HepG2 (cell line): ENCODE data around the gene S100P. TPM values are rescaled to one million over a fixed set of nuclear protein-coding genes. Genes with fewer than 3 reads are reported as not detected.
A peak's percentile ranks its signal among the peaks of the same experiment; 100 is the strongest.

Experiments used
- KAT7 ChIP-seq: IDR thresholded peaks from 2 replicates; pipeline ENCODE4 v1.6.1; 2018; ENCODE audit warnings: borderline replicate concordance, missing compliant biosample characterization
- KDM3A ChIP-seq: IDR thresholded peaks from 2 replicates; pipeline ENCODE4 v1.6.1; 2018; ENCODE audit warnings: low read depth, missing compliant biosample characterization
- MED1 ChIP-seq: sonication (generic); formaldehyde crosslinking; IDR thresholded peaks from 2 replicates; pipeline ENCODE4 v1.4.0; 2020; ENCODE audit warnings: missing genetic modification reagents
- NR2C2 ChIP-seq: sonication (generic); formaldehyde crosslinking; IDR thresholded peaks from 2 replicates; pipeline ENCODE4 v1.4.0; 2020; ENCODE audit warnings: missing genetic modification reagents, mild to moderate bottlenecking, moderate library complexity, borderline replicate concordance
- NR2F6 ChIP-seq, 2 experiments: IDR thresholded peaks; 2 replicates each; pipeline ENCODE4 v1.6.1; 2016; ENCODE audit warnings: antibody characterized with exemption in 1 of 2, mild to moderate bottlenecking in 1 of 2
- NRL ChIP-seq: sonication (generic); formaldehyde crosslinking; IDR thresholded peaks from 2 replicates; pipeline ENCODE4 v1.5.0; 2020; ENCODE audit warnings: missing genetic modification reagents, mild to moderate bottlenecking, moderate library complexity, borderline replicate concordance
- SRY ChIP-seq: sonication (generic); formaldehyde crosslinking; IDR thresholded peaks from 2 replicates; pipeline ENCODE4 v1.8.0; 2022; ENCODE audit warnings: mild to moderate bottlenecking, missing genetic modification reagents
- ZNF33B ChIP-seq: sonication (generic); formaldehyde crosslinking; IDR thresholded peaks from 2 replicates; pipeline ENCODE4 v1.5.1; 2020; ENCODE audit warnings: mild to moderate bottlenecking, missing genetic modification reagents
- ZNF598 ChIP-seq: sonication (generic); formaldehyde crosslinking; IDR thresholded peaks from 2 replicates; pipeline ENCODE4 v1.5.1; 2020; ENCODE audit warnings: mild to moderate bottlenecking, missing genetic modification reagents, borderline replicate concordance
- polyA plus RNA-seq, 8 experiments: library from polyadenylated mRNA; depleted of rRNA in 3 of 8; stranded (reverse) in 7 of 8; unstranded in 1 of 8; fragments of >200 nt; fragmentation: Illumina TruSeq in 4 of 8; extraction: Trizol in 4 of 8; gene quantifications; 2 replicates each; pipeline versions ENCODE4 v1.2.1 to v1.2.3, GENCODE V29; 2011 to 2016; ENCODE audit warnings: low read depth in 4 of 8, missing spikeins in 1 of 8, mixed read lengths in 1 of 8; ENCODE audit not compliant: insufficient read depth in 1 of 8
- total RNA-seq, 5 experiments: library from RNA; depleted of rRNA; stranded (reverse); fragments of >200 nt; fragmentation: Illumina TruSeq; extraction: Trizol; gene quantifications; 2 replicates each; pipeline ENCODE4 v1.2.3, GENCODE V29; 2016; ENCODE audit warnings: low read depth in 1 of 5
- TF ChIP-seq, protein P1 (sequence below): sonication (generic); formaldehyde crosslinking; IDR thresholded peaks from 2 replicates; pipeline ENCODE4 v1.4.0; 2020; ENCODE audit warnings: missing genetic modification reagents
- TF ChIP-seq, protein P2 (sequence below): sonication (generic); formaldehyde crosslinking; IDR thresholded peaks from 2 replicates; pipeline ENCODE4 v1.4.0; 2020; ENCODE audit warnings: missing genetic modification reagents
- TF ChIP-seq, protein P3 (sequence below), 2 experiments: sonication (generic) in 1 of 2; formaldehyde crosslinking in 1 of 2; IDR thresholded peaks; 2 replicates each; pipeline versions ENCODE4 v1.4.0 to v1.6.1; 2016 to 2020; ENCODE audit warnings: borderline replicate concordance in 1 of 2, low read depth in 1 of 2, mild to moderate bottlenecking in 1 of 2, missing genetic modification reagents in 1 of 2
- TF ChIP-seq, protein P4 (sequence below): sonication (generic); formaldehyde crosslinking; IDR thresholded peaks from 2 replicates; pipeline ENCODE4 v1.8.0; 2022; ENCODE audit warnings: missing genetic modification reagents, mild to moderate bottlenecking, inconsistent platforms, borderline replicate concordance

Gene S100P
- total and polyA plus RNA-seq, 2 of the 13 experiments (the other 11 are each of a cell fraction or from before 2014, with no cell fraction given), result 278 to 1,649 TPM

DNA sequence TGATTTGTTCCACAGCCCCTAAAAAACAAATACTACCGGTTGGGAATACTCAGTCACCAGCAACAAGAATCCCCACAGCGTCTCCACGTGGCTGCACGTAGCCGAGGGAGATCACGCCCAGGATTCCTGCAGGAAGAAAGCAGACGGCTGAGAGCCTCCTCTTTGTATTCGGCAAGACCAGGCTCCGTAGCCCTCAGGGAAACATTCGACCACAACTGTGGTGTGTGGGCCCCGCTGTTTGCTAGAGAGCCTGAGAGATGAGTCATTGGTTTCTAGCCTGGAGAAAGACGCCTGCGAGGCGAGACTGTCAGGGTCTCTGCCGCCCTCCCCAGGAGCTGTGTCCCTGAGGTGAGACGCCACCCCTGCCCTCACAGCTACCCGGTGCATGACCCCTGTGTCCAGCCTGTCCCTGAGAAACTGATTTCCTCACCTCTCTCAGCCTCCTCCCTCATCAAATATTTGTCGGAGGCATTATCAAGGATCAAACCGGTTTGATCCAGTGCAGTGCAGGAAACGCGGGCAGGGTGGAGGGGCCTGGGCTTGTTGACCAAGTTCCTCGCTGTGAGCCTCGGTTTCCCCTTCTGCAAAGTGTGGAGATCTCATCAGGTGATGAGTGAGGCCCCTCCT, 4.7 kb upstream of the S100P start (continued):
- TF ChIP-seq, protein P1, sequence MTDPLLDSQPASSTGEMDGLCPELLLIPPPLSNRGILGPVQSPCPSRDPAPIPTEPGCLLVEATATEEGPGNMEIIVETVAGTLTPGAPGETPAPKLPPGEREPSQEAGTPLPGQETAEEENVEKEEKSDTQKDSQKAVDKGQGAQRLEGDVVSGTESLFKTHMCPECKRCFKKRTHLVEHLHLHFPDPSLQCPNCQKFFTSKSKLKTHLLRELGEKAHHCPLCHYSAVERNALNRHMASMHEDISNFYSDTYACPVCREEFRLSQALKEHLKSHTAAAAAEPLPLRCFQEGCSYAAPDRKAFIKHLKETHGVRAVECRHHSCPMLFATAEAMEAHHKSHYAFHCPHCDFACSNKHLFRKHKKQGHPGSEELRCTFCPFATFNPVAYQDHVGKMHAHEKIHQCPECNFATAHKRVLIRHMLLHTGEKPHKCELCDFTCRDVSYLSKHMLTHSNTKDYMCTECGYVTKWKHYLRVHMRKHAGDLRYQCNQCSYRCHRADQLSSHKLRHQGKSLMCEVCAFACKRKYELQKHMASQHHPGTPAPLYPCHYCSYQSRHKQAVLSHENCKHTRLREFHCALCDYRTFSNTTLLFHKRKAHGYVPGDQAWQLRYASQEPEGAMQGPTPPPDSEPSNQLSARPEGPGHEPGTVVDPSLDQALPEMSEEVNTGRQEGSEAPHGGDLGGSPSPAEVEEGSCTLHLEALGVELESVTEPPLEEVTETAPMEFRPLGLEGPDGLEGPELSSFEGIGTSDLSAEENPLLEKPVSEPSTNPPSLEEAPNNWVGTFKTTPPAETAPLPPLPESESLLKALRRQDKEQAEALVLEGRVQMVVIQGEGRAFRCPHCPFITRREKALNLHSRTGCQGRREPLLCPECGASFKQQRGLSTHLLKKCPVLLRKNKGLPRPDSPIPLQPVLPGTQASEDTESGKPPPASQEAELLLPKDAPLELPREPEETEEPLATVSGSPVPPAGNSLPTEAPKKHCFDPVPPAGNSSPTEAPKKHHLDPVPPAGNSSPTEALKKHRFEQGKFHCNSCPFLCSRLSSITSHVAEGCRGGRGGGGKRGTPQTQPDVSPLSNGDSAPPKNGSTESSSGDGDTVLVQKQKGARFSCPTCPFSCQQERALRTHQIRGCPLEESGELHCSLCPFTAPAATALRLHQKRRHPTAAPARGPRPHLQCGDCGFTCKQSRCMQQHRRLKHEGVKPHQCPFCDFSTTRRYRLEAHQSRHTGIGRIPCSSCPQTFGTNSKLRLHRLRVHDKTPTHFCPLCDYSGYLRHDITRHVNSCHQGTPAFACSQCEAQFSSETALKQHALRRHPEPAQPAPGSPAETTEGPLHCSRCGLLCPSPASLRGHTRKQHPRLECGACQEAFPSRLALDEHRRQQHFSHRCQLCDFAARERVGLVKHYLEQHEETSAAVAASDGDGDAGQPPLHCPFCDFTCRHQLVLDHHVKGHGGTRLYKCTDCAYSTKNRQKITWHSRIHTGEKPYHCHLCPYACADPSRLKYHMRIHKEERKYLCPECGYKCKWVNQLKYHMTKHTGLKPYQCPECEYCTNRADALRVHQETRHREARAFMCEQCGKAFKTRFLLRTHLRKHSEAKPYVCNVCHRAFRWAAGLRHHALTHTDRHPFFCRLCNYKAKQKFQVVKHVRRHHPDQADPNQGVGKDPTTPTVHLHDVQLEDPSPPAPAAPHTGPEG (CRISPR knock-in tag), result peak; percentile 43; the same call in 1 of the 2 replicates
- TF ChIP-seq NR2F6 (IDR thresholded peaks at IDR 0.05) (peak; percentile 57), NR2F6 (CRISPR knock-in tag; IDR thresholded peaks at IDR 0.05) (peak; percentile 68; the same call in 1 of the 2 replicates), NR2C2 (CRISPR knock-in tag) (peak; percentile 24; the same call in 1 of the 2 replicates), ZNF33B (CRISPR knock-in tag) (no peak), NRL (CRISPR knock-in tag) (0 out of 2 replicates have a peak, but pooled peaks have one; percentile 31), KAT7 (CRISPR knock-in tag) (no peak), MED1 (peak; percentile 60), ZNF598 (CRISPR knock-in tag) (0 out of 2 replicates have a peak, but pooled peaks have one; percentile 36), KDM3A (0 out of 2 replicates have a peak, but pooled peaks have one; percentile 6), SRY (peak; percentile 46; the same call in 1 of the 2 replicates)
- TF ChIP-seq, protein P2, sequence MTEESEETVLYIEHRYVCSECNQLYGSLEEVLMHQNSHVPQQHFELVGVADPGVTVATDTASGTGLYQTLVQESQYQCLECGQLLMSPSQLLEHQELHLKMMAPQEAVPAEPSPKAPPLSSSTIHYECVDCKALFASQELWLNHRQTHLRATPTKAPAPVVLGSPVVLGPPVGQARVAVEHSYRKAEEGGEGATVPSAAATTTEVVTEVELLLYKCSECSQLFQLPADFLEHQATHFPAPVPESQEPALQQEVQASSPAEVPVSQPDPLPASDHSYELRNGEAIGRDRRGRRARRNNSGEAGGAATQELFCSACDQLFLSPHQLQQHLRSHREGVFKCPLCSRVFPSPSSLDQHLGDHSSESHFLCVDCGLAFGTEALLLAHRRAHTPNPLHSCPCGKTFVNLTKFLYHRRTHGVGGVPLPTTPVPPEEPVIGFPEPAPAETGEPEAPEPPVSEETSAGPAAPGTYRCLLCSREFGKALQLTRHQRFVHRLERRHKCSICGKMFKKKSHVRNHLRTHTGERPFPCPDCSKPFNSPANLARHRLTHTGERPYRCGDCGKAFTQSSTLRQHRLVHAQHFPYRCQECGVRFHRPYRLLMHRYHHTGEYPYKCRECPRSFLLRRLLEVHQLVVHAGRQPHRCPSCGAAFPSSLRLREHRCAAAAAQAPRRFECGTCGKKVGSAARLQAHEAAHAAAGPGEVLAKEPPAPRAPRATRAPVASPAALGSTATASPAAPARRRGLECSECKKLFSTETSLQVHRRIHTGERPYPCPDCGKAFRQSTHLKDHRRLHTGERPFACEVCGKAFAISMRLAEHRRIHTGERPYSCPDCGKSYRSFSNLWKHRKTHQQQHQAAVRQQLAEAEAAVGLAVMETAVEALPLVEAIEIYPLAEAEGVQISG (CRISPR knock-in tag), result peak; percentile 2; the same call in 1 of the 2 replicates
- TF ChIP-seq, protein P3, sequence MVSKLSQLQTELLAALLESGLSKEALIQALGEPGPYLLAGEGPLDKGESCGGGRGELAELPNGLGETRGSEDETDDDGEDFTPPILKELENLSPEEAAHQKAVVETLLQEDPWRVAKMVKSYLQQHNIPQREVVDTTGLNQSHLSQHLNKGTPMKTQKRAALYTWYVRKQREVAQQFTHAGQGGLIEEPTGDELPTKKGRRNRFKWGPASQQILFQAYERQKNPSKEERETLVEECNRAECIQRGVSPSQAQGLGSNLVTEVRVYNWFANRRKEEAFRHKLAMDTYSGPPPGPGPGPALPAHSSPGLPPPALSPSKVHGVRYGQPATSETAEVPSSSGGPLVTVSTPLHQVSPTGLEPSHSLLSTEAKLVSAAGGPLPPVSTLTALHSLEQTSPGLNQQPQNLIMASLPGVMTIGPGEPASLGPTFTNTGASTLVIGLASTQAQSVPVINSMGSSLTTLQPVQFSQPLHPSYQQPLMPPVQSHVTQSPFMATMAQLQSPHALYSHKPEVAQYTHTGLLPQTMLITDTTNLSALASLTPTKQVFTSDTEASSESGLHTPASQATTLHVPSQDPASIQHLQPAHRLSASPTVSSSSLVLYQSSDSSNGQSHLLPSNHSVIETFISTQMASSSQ (IDR thresholded peaks at IDR 0.05; ENCODE audit: low read depth), result peak; percentile 12; the same call in 1 of the 2 replicates
- TF ChIP-seq, protein P3 (CRISPR knock-in tag; IDR thresholded peaks at IDR 0.05; ENCODE audit: borderline replicate concordance), result 0 out of 2 replicates have a peak, but pooled peaks have one; percentile 2
- TF ChIP-seq, protein P4, sequence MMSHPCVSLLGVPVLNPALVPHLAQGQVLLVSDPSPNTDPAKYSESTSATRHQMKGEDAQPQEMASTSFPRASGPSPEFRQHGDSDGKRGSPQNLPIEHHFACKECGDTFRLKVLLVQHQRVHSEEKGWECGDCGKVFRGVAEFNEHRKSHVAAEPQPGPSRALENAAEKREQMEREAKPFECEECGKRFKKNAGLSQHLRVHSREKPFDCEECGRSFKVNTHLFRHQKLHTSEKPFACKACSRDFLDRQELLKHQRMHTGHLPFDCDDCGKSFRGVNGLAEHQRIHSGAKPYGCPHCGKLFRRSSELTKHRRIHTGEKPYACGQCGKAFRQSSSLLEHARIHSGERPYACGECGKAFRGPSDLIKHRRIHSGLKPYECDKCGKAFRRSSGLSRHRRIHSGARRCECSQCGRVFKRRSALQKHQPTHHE (CRISPR knock-in tag), result peak; percentile 37; the same call in 1 of the 2 replicates
